ENCODE data around the gene SMIM36. TPM values are rescaled to one million over a fixed set of nuclear protein-coding genes. Genes with fewer than 3 reads are reported as not detected.

Gene SMIM36
- total and polyA plus RNA-seq, 10 of the 15 experiments (the other 5 are each of a cell fraction or from before 2014, with no cell fraction given), result not detected

- no peak overlapping the region for H3K9ac ChIP-seq (ENCODE audit: control insufficient read depth, insufficient read depth, low read length)
- no peak for FAIRE-seq
- no peak overlapping the region for H2AFZ ChIP-seq (ENCODE audit: control insufficient read depth, low read depth, low read length)
- WGBS (ENCODE audit: insufficient coverage, insufficient replicate concordance, low lambda C conversion rate, missing lambda C conversion rate), result 49% methylated on average over 5 of the region's 5 CpGs
- no peak for ATAC-seq
- no peaks in the 10 kb centered on the region for H3K27me3 ChIP-seq (replicated peaks in 1 of 2; ENCODE audit: control insufficient read depth in 2 of 2, insufficient read depth in 2 of 2, low read length in 1 of 2)
- RAD21 ChIA-PET (ENCODE audit: unreplicated experiment), result no interaction called here
- no peak for DNase-seq (ENCODE audit: low read depth, low spot score)
- H3K9me3 ChIP-seq (replicated peaks; ENCODE audit: control insufficient read depth, insufficient read depth, low read length), result peaks cover 5% of the 10 kb centered on the region
- no peak for TF ChIP-seq SUPT20H (IDR thresholded peaks at IDR 0.05; ENCODE audit: borderline replicate concordance, control insufficient read depth, low read depth, low read length)
- TF ChIP-seq SREBF2 (IDR thresholded peaks at IDR 0.05; ENCODE audit: low read length), result no peak
- TF ChIP-seq YY1 (IDR thresholded peaks at IDR 0.05; ENCODE audit: low read depth, low read length), result no peak
- TF ChIP-seq EZH2 (IDR thresholded peaks at IDR 0.05; ENCODE audit: borderline replicate concordance, control insufficient read depth, low read depth, low read length), result no peak
- no peak for TF ChIP-seq ZSCAN29 (IDR thresholded peaks at IDR 0.05)
- TF ChIP-seq IKZF2 (IDR thresholded peaks at IDR 0.05), result no peak
- TF ChIP-seq JUNB (IDR thresholded peaks at IDR 0.05), result no peak
- TF ChIP-seq IRF3 (IDR thresholded peaks at IDR 0.05), result no peak
- no peak for TF ChIP-seq STAT3 (IDR thresholded peaks at IDR 0.05; ENCODE audit: low read depth, low read length)
- no peak for TF ChIP-seq BRCA1 (IDR thresholded peaks at IDR 0.05; ENCODE audit: low read depth, low read length)
- no peak for TF ChIP-seq MTA2 (IDR thresholded peaks at IDR 0.05; ENCODE audit: low read depth)
- TF ChIP-seq ESRRA (IDR thresholded peaks at IDR 0.05; ENCODE audit: low read length), result no peak
- no peak for TF ChIP-seq ELK1 (IDR thresholded peaks at IDR 0.05; ENCODE audit: low read depth, low read length)
- TF ChIP-seq SMARCA5 (IDR thresholded peaks at IDR 0.05), result no peak
- no peak for TF ChIP-seq RAD21 (IDR thresholded peaks at IDR 0.05; ENCODE audit: insufficient read depth, low read depth, low read length)
- no peak for TF ChIP-seq EED (IDR thresholded peaks at IDR 0.05; ENCODE audit: low read depth)
- TF ChIP-seq NKRF (conservative IDR thresholded peaks at IDR 0.05), result no peak
- no peak overlapping the region for H3K27ac ChIP-seq (ENCODE audit: control insufficient read depth, insufficient read depth)
- BruUV-seq (replicated peaks), result no TSS peak
- H3K4me3 ChIP-seq, result no peak overlapping the region
- in situ Hi-C loops (cut with MboI), result no loop called here
- no peaks in the 10 kb centered on the region for H3K79me2 ChIP-seq (ENCODE audit: control insufficient read depth, insufficient read depth, low read length)
- H3K4me1 ChIP-seq (ENCODE audit: control insufficient read depth, insufficient read depth, low read length), result 0 out of 2 replicates have a peak, but pooled peaks cover 3% of the 10 kb centered on the region
- H4K20me1 ChIP-seq (ENCODE audit: control insufficient read depth, insufficient read depth), result no peaks in the 10 kb centered on the region
- intact Hi-C loops (cut with micrococcal nuclease; ENCODE audit: unreplicated experiment), result no loop called here
- CTCF ChIA-PET, result no interaction called here
- H3K4me2 ChIP-seq (ENCODE audit: control insufficient read depth, insufficient read depth), result no peak overlapping the region
- no peaks in the 10 kb centered on the region for H3K36me3 ChIP-seq (ENCODE audit: control insufficient read depth in 2 of 2, insufficient read depth in 2 of 2, low read length in 1 of 2)
- SMC1A ChIA-PET (ENCODE audit: uncharacterized antibody, unreplicated experiment), result no interaction called here
- POLR2A ChIA-PET, result no interaction called here
Measured at GRCh38 chr17:55520402-55520801, 9.2 kb upstream of the SMIM36 start.
